Caco-2 (cell line): Measurements from ENCODE around the gene NELFA. TPM values are rescaled to one million over a fixed set of nuclear protein-coding genes. Genes with fewer than 3 reads are reported as not detected.
A peak's percentile ranks its signal among the peaks of the same experiment; 100 is the strongest.

Experiments
- BruUV-seq: library from RNA; stranded (reverse); fragments of 400-500 nt; replicated peaks from 2 replicates; lab custom pipeline; 2021; lab: Mats Ljungman, UMichigan
- CTCF ChIA-PET: fragments of 300-600 bp; sonication (Branson Sonifier 250); formaldehyde crosslinking; loops from one replicate; lab custom pipeline; 2022; ENCODE audit warnings: antibody characterized with exemption; lab: Charles Lee
- POLR2A ChIA-PET: fragments of 300-600 bp; sonication (Branson Sonifier 250); formaldehyde crosslinking; loops from one replicate; lab custom pipeline; 2022; ENCODE audit warnings: antibody characterized with exemption; lab: Charles Lee
- DNase-seq, 2 experiments: peaks; one replicate each; pipeline versions ENCODE4 v3.0.0 to v3.0.0-alpha.2; 2020 to 2022
- H3K27me3 ChIP-seq: replicated peaks from 2 replicates; pipeline ENCODE4 v1.6.0; 2011; ENCODE audit warnings: low read length; ENCODE audit not compliant: control insufficient read depth, insufficient read depth
- H3K36me3 ChIP-seq: 2 replicates; pipeline ENCODE4 v1.5.1; 2011; ENCODE audit warnings: low read length; ENCODE audit not compliant: control insufficient read depth, insufficient read depth
- H3K4me1 ChIP-seq: fragments of 250-450 bp; sonication (Bioruptor Pico); 2 replicates; pipeline ENCODE4 v1.5.1; 2020; ENCODE audit warnings: mild to moderate bottlenecking
- H3K4me3 ChIP-seq: 2 replicates; pipeline ENCODE4 v1.5.1; 2011; ENCODE audit warnings: low read depth, mild to moderate bottlenecking, control low read depth, low read length
- H3K9me3 ChIP-seq: fragments of 250-450 bp; sonication (Bioruptor Pico); 2 replicates; pipeline ENCODE4 v1.5.1; 2020; ENCODE audit warnings: mild to moderate bottlenecking, moderate library complexity
- H3K27ac Mint-ChIP-seq: one replicate; pipeline ENCODE4 v1.8.0; 2022; ENCODE audit warnings: mixed read lengths; ENCODE audit not compliant: unreplicated experiment
- H3K27me3 Mint-ChIP-seq: one replicate; pipeline ENCODE4 v1.8.0; 2022; ENCODE audit warnings: mixed read lengths; ENCODE audit not compliant: insufficient read depth, unreplicated experiment
- H3K36me3 Mint-ChIP-seq: one replicate; pipeline ENCODE4 v1.8.0; 2022; ENCODE audit warnings: mild to moderate bottlenecking, mixed read lengths; ENCODE audit not compliant: insufficient read depth, unreplicated experiment
- H3K4me1 Mint-ChIP-seq: one replicate; pipeline ENCODE4 v1.8.0; 2022; ENCODE audit warnings: low read depth, mixed read lengths; ENCODE audit not compliant: unreplicated experiment
- H3K4me3 Mint-ChIP-seq: one replicate; pipeline ENCODE4 v1.8.0; 2022; ENCODE audit warnings: mild to moderate bottlenecking, moderate library complexity, mixed read lengths; ENCODE audit not compliant: unreplicated experiment
- H3K9me3 Mint-ChIP-seq: one replicate; pipeline ENCODE4 v1.8.0; 2022; ENCODE audit warnings: mixed read lengths; ENCODE audit not compliant: unreplicated experiment
- intact Hi-C: fragments of 100-400 bp; cut with micrococcal nuclease; formaldehyde crosslinking; loops from one replicate; pipeline ENCODE4 v1.10.0; 2022; ENCODE audit not compliant: unreplicated experiment
- total RNA-seq: library from RNA; stranded (reverse); gene quantifications from 2 replicates; pipeline ENCODE4 v1.2.3, GENCODE V29; 2022
- TF ChIP-seq, protein P1 (sequence below), 2 experiments: fragments of 200-600 bp in 1 of 2; IDR thresholded peaks; 1 replicate in 1 of 2; 2 replicates in 1 of 2; pipeline versions ENCODE4 v1.5.1 to v1.8.0; 2011 to 2022; ENCODE audit warnings: antibody characterized with exemption in 1 of 2, control low read depth in 1 of 2, inconsistent platforms in 1 of 2, low read depth in 1 of 2, low read length in 1 of 2, mild to moderate bottlenecking in 1 of 2, moderate library complexity in 1 of 2; ENCODE audit not compliant: insufficient read depth in 1 of 2, severe bottlenecking in 1 of 2, unreplicated experiment in 1 of 2

NELFA gene
- total RNA-seq, 1 experiment from 2014 or later: 53.0 TPM

DNA sequence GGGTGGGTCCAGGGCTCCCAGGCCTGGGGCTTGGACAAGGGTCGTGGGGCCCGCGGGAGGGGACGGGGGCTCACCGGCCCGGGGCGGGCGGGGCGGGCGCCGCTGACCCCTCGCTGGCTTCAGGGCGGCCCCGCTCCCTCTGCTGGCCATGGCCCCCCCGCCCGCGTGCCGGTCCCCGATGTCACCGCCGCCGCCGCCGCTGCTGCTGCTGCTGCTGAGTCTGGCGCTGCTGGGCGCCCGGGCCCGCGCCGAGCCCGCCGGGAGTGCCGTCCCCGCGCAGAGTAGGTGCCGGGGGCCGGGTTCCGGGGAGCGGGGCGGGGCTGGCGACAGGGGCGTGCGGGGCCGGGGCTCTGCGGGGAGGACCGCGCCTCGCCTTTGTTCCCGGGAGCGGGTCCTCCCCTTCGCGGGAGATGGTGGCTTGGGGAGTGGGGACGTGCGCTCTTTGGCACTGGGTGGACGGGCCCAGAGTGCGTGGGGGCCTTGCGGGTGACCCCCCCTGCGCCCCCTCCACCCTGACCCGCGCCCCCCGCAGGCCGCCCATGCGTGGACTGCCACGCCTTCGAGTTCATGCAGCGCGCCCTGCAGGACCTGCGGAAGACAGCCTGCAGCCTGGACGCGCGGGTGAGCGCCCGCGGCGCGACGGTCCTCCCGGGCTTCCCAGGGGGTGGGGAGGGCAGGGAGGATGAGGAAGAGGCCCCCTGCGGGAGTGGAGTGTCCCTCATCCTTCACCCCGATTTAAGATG lies 33.6 kb upstream of the NELFA start:
- no peaks in the 10 kb centered on the region for H3K36me3 ChIP-seq
- Mint-ChIP-seq H3K27ac (no peak overlapping the region), H3K36me3 (peaks cover 6% of the 10 kb centered on the region), H3K4me3 (peak overlapping the region; percentile 85), H3K9me3 (no peaks in the 10 kb centered on the region), H3K4me1 (no peaks in the 10 kb centered on the region), H3K27me3 (no peaks in the 10 kb centered on the region)
- peak overlapping the region; percentile 87 for H3K4me3 ChIP-seq
- no peaks in the 10 kb centered on the region for H3K9me3 ChIP-seq
- peaks cover 4% of the 10 kb centered on the region; the same call in 1 of the 2 replicates for H3K4me1 ChIP-seq
- ChIA-PET POLR2A (no interaction called here), CTCF (interaction anchor here (1.0 kb wide), 1 partner anchor 33 kb away, joined by 7 read pairs; no protein-coding TSS in a partner anchor)
- H3K27me3 ChIP-seq: no peaks in the 10 kb centered on the region
- intact Hi-C loops: no loop called here
- DNase-seq: peak; percentile 44 to 66
- TF ChIP-seq, protein P1, sequence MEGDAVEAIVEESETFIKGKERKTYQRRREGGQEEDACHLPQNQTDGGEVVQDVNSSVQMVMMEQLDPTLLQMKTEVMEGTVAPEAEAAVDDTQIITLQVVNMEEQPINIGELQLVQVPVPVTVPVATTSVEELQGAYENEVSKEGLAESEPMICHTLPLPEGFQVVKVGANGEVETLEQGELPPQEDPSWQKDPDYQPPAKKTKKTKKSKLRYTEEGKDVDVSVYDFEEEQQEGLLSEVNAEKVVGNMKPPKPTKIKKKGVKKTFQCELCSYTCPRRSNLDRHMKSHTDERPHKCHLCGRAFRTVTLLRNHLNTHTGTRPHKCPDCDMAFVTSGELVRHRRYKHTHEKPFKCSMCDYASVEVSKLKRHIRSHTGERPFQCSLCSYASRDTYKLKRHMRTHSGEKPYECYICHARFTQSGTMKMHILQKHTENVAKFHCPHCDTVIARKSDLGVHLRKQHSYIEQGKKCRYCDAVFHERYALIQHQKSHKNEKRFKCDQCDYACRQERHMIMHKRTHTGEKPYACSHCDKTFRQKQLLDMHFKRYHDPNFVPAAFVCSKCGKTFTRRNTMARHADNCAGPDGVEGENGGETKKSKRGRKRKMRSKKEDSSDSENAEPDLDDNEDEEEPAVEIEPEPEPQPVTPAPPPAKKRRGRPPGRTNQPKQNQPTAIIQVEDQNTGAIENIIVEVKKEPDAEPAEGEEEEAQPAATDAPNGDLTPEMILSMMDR (IDR thresholded peaks at IDR 0.05; ENCODE audit: insufficient read depth in 1 of 2, low read depth in 1 of 2, low read length in 1 of 2, severe bottlenecking in 1 of 2, unreplicated experiment in 1 of 2): no peak
- BruUV-seq: no TSS peak

DNA sequence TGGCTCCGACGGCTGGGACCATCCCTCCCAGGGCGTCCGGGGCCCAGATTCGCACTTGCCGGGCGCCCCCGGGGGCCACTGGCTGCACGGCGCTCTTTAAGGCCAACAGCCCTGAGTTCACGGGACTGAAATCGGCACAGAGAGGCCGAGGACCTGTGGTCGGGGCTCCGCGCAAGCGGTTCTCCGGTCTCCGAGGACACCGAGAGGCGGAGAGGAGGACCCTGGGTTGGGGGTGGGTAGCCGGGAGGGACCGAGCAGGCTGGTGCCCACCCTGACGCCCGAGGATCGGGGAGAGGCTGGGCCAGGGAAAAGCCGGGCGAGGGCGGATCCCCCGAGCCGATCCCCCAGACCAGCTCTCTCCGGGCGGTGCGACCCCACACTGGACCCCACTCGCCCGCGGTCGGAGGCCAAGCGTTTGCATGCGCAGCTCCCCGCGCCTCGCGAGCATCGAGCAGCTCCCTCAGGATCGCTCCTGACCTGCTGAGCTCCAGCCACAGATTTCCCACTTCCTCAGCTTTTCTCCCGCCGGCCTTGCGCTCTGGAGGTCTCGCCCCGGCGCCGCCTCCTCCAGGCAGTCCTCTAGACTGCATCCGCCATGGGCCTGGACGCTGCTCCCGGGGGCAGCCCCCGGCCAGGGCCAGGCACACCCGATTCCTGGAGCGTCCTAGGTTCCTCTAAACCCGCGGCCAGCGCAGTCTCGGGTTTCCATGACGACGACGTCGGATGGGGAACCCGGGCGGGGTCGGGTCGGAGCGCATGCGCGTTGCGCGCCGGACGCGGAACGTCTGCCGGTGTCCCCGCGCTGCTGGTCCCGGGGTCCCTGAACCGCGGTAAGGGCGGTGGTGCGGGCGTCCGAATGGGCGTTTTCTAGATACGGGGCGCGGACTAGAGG lies 32.7 kb upstream of the NELFA start:
- TF ChIP-seq, protein P1 (IDR thresholded peaks at IDR 0.05; ENCODE audit: insufficient read depth in 1 of 2, low read depth in 1 of 2, low read length in 1 of 2, severe bottlenecking in 1 of 2, unreplicated experiment in 1 of 2): no peak
- no peaks in the 10 kb centered on the region for H3K27me3 Mint-ChIP-seq
- peak overlapping the region; percentile 85 for H3K4me3 Mint-ChIP-seq
- peaks cover 5% of the 10 kb centered on the region for H3K4me1 Mint-ChIP-seq
- H3K4me3 ChIP-seq: peak overlapping the region; percentile 87
- no TSS peak for BruUV-seq
- POLR2A ChIA-PET: interaction anchor here (0.5 kb wide), 1 partner anchor 220 kb away, joined by 3 read pairs; no protein-coding TSS in a partner anchor
- peak; percentile 86 to 88 for DNase-seq
- no peaks in the 10 kb centered on the region for H3K9me3 ChIP-seq
- H3K27me3 ChIP-seq: no peaks in the 10 kb centered on the region
- H3K36me3 ChIP-seq: no peaks in the 10 kb centered on the region
- CTCF ChIA-PET: interaction anchor here (0.7 to 1.0 kb wide), 2 partner anchors 12 to 32 kb away, joined by 4 to 7 read pairs; no protein-coding TSS in a partner anchor
- peaks cover 4% of the 10 kb centered on the region; the same call in 1 of the 2 replicates for H3K4me1 ChIP-seq
- intact Hi-C loops: loop anchor here (2.0 kb wide), 1 partner anchor 33 kb away; the partner anchor contains the start of gene NELFA
- peak overlapping the region; percentile 69 for H3K27ac Mint-ChIP-seq
- peaks cover 6% of the 10 kb centered on the region for H3K36me3 Mint-ChIP-seq
- no peaks in the 10 kb centered on the region for H3K9me3 Mint-ChIP-seq
